A549 (cell line): ENCODE data around the gene OLFML3.

Experiments
- MAFK ChIP-seq: fragments of 450-650 bp; IDR thresholded peaks from 2 replicates; pipeline ENCODE4 v1.6.1; 2014; ENCODE audit not compliant: partially characterized antibody
- POLR2A ChIP-seq: IDR thresholded peaks from 2 replicates; pipeline ENCODE4 v1.6.1; 2012; ENCODE audit warnings: mild to moderate bottlenecking, low read length
- TF ChIP-seq, protein P1 (sequence below): fragments of 250-450 bp; sonication (Bioruptor Pico); IDR thresholded peaks from 2 replicates; pipeline ENCODE4 v1.5.0; 2021; ENCODE audit warnings: mild to moderate bottlenecking, moderate library complexity, borderline replicate concordance
- TF ChIP-seq, protein P2 (sequence below): fragments of 200-600 bp; sonication (generic); IDR thresholded peaks from 2 replicates; pipeline ENCODE4 v1.6.1; 2016; ENCODE audit warnings: antibody characterized with exemption, mild to moderate bottlenecking, moderate library complexity
- TF ChIP-seq, protein P3 (sequence below): fragments of 450-650 bp; IDR thresholded peaks from 2 replicates; pipeline ENCODE4 v1.6.1; 2014; ENCODE audit warnings: antibody characterized with exemption
- TF ChIP-seq, protein P4 (sequence below): fragments of >200 bp; sonication (Bioruptor Twin); formaldehyde crosslinking; IDR thresholded peaks from 3 replicates; pipeline ENCODE4 v1.5.1; 2016

DNA sequence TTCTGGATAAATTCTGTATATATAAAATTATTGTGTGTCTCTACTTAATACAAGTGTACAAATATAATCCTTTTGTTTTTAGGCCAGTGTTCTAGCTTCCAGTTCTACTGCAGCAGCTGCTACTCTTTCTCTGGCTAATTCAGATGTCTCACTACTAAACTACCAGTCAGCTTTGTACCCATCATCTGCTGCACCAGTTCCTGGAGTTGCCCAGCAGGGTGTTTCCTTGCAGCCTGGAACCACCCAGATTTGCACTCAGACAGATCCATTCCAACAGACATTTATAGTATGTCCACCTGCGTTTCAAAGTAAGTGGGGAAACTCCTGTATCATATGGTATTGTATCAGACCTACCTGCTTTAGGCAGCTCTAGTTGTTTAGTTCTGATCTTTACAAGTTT, 21.3 kb upstream of the OLFML3 start:
- TF ChIP-seq, protein P1, sequence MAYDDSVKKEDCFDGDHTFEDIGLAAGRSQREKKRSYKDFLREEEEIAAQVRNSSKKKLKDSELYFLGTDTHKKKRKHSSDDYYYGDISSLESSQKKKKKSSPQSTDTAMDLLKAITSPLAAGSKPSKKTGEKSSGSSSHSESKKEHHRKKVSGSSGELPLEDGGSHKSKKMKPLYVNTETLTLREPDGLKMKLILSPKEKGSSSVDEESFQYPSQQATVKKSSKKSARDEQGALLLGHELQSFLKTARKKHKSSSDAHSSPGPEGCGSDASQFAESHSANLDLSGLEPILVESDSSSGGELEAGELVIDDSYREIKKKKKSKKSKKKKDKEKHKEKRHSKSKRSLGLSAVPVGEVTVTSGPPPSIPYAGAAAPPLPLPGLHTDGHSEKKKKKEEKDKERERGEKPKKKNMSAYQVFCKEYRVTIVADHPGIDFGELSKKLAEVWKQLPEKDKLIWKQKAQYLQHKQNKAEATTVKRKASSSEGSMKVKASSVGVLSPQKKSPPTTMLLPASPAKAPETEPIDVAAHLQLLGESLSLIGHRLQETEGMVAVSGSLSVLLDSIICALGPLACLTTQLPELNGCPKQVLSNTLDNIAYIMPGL, result no peak
- TF ChIP-seq, protein P2, sequence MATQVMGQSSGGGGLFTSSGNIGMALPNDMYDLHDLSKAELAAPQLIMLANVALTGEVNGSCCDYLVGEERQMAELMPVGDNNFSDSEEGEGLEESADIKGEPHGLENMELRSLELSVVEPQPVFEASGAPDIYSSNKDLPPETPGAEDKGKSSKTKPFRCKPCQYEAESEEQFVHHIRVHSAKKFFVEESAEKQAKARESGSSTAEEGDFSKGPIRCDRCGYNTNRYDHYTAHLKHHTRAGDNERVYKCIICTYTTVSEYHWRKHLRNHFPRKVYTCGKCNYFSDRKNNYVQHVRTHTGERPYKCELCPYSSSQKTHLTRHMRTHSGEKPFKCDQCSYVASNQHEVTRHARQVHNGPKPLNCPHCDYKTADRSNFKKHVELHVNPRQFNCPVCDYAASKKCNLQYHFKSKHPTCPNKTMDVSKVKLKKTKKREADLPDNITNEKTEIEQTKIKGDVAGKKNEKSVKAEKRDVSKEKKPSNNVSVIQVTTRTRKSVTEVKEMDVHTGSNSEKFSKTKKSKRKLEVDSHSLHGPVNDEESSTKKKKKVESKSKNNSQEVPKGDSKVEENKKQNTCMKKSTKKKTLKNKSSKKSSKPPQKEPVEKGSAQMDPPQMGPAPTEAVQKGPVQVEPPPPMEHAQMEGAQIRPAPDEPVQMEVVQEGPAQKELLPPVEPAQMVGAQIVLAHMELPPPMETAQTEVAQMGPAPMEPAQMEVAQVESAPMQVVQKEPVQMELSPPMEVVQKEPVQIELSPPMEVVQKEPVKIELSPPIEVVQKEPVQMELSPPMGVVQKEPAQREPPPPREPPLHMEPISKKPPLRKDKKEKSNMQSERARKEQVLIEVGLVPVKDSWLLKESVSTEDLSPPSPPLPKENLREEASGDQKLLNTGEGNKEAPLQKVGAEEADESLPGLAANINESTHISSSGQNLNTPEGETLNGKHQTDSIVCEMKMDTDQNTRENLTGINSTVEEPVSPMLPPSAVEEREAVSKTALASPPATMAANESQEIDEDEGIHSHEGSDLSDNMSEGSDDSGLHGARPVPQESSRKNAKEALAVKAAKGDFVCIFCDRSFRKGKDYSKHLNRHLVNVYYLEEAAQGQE, result no peak
- TF ChIP-seq POLR2A (no peak), MAFK (no peak)
- TF ChIP-seq, protein P3, sequence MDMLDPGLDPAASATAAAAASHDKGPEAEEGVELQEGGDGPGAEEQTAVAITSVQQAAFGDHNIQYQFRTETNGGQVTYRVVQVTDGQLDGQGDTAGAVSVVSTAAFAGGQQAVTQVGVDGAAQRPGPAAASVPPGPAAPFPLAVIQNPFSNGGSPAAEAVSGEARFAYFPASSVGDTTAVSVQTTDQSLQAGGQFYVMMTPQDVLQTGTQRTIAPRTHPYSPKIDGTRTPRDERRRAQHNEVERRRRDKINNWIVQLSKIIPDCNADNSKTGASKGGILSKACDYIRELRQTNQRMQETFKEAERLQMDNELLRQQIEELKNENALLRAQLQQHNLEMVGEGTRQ, result no peak
- TF ChIP-seq, protein P4, sequence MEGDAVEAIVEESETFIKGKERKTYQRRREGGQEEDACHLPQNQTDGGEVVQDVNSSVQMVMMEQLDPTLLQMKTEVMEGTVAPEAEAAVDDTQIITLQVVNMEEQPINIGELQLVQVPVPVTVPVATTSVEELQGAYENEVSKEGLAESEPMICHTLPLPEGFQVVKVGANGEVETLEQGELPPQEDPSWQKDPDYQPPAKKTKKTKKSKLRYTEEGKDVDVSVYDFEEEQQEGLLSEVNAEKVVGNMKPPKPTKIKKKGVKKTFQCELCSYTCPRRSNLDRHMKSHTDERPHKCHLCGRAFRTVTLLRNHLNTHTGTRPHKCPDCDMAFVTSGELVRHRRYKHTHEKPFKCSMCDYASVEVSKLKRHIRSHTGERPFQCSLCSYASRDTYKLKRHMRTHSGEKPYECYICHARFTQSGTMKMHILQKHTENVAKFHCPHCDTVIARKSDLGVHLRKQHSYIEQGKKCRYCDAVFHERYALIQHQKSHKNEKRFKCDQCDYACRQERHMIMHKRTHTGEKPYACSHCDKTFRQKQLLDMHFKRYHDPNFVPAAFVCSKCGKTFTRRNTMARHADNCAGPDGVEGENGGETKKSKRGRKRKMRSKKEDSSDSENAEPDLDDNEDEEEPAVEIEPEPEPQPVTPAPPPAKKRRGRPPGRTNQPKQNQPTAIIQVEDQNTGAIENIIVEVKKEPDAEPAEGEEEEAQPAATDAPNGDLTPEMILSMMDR, result no peak
